22Rv1 (cell line): ENCODE results near the gene GMDS.

Source experiments
- CTCF ChIP-seq: fragments of 450-650 bp; IDR thresholded peaks from 2 replicates; pipeline ENCODE4 v1.5.1; 2017; ENCODE audit warnings: mild to moderate bottlenecking
- ZFX ChIP-seq: fragments of 450-650 bp; IDR thresholded peaks from 2 replicates; pipeline ENCODE4 v1.6.1; 2017; ENCODE audit warnings: antibody characterized with exemption, borderline replicate concordance

- TF ChIP-seq CTCF (no peak), ZFX (no peak)
Measured at GRCh38 chr6:1834646-1835516, 410.5 kb downstream of the GMDS start.
